ENCODE measurements around the gene ECHDC1.

The ECHDC1 gene

GRCh38 chr6:127303917-127304316 lies 39.5 kb downstream of the ECHDC1 start:
- Histone ChIP-seq H3K79me2 (ENCODE audit: insufficient read depth, low read length) (no peaks in the 10 kb centered on the region), H3K27me3 (ENCODE audit: insufficient read depth, low read length) (no peaks in the 10 kb centered on the region), H3K9me3 (ENCODE audit: low read length) (peaks cover 6% of the 10 kb centered on the region; the same call in 1 of the 2 replicates), H3K36me3 (ENCODE audit: insufficient read depth, low read length) (peaks cover 24% of the 10 kb centered on the region), H4K20me1 (ENCODE audit: insufficient read depth, low read length) (no peaks in the 10 kb centered on the region), H3K4me1 (ENCODE audit: insufficient read depth, low read length, severe bottlenecking) (no peaks in the 10 kb centered on the region), H2AFZ (ENCODE audit: low read length) (no peak overlapping the region), H3K9me2 (ENCODE audit: low read depth, low read length) (no peaks in the 10 kb centered on the region), H3K9ac (ENCODE audit: low read length) (no peak overlapping the region), H3K4me2 (ENCODE audit: low read length) (no peak overlapping the region), H3K4me3 (ENCODE audit: low read depth, low read length, poor library complexity, severe bottlenecking) (no peak overlapping the region), H3F3A (ENCODE audit: insufficient read depth, low read length) (no peaks in the 10 kb centered on the region), H3K27ac (ENCODE audit: low read depth, low read length, poor library complexity, severe bottlenecking) (no peak overlapping the region)
- TF ChIP-seq EZH2 (IDR thresholded peaks at IDR 0.05; ENCODE audit: borderline replicate concordance, low read length) (no peak), CTCF (IDR thresholded peaks at IDR 0.05; ENCODE audit: low read length) (no peak)

- no peak overlapping the region for H3K4me3 ChIP-seq (ENCODE audit: low read depth, low read length, poor library complexity, severe bottlenecking)
- no peaks in the 10 kb centered on the region for H3F3A ChIP-seq (ENCODE audit: insufficient read depth, low read length)
- peaks cover 23% of the 10 kb centered on the region for H3K36me3 ChIP-seq (ENCODE audit: insufficient read depth, low read length)
- no peaks in the 10 kb centered on the region for H4K20me1 ChIP-seq (ENCODE audit: insufficient read depth, low read length)
- no peaks in the 10 kb centered on the region for H3K4me1 ChIP-seq (ENCODE audit: insufficient read depth, low read length, severe bottlenecking)
- no peaks in the 10 kb centered on the region for H3K9me3 ChIP-seq (ENCODE audit: low read length)
- no peaks in the 10 kb centered on the region for H3K79me2 ChIP-seq (ENCODE audit: insufficient read depth, low read length)
- H3K27ac ChIP-seq (ENCODE audit: low read depth, low read length, poor library complexity, severe bottlenecking): no peak overlapping the region
- H2AFZ ChIP-seq (ENCODE audit: low read length): no peak overlapping the region
- H3K27me3 ChIP-seq (ENCODE audit: insufficient read depth, low read length): no peaks in the 10 kb centered on the region
- no peak overlapping the region for H3K4me2 ChIP-seq (ENCODE audit: low read length)
- no peak for TF ChIP-seq EZH2 (IDR thresholded peaks at IDR 0.05; ENCODE audit: borderline replicate concordance, low read length)
- peak; percentile 71 for TF ChIP-seq CTCF (IDR thresholded peaks at IDR 0.05; ENCODE audit: low read length)
- no peak overlapping the region for H3K9ac ChIP-seq (ENCODE audit: low read length)
- H3K9me2 ChIP-seq (ENCODE audit: low read depth, low read length): no peaks in the 10 kb centered on the region
Observed at GRCh38 chr6:127302728-127303660, 40.4 kb downstream of the ECHDC1 start.

- no peak for TF ChIP-seq EZH2 (IDR thresholded peaks at IDR 0.05; ENCODE audit: borderline replicate concordance, low read length)
- no peak for TF ChIP-seq CTCF (IDR thresholded peaks at IDR 0.05; ENCODE audit: low read length)
- Histone ChIP-seq H3K4me1 (ENCODE audit: insufficient read depth, low read length, severe bottlenecking) (no peaks in the 10 kb centered on the region), H3K9me2 (ENCODE audit: low read depth, low read length) (no peaks in the 10 kb centered on the region), H2AFZ (ENCODE audit: low read length) (no peak overlapping the region), H3K9ac (ENCODE audit: low read length) (no peak overlapping the region), H4K20me1 (ENCODE audit: insufficient read depth, low read length) (no peaks in the 10 kb centered on the region), H3K4me3 (ENCODE audit: low read depth, low read length, poor library complexity, severe bottlenecking) (no peak overlapping the region), H3K27me3 (ENCODE audit: insufficient read depth, low read length) (no peaks in the 10 kb centered on the region), H3K9me3 (ENCODE audit: low read length) (peaks cover 2% of the 10 kb centered on the region; the same call in 1 of the 2 replicates), H3K36me3 (ENCODE audit: insufficient read depth, low read length) (peaks cover 29% of the 10 kb centered on the region), H3K27ac (ENCODE audit: low read depth, low read length, poor library complexity, severe bottlenecking) (no peak overlapping the region), H3K4me2 (ENCODE audit: low read length) (no peak overlapping the region), H3F3A (ENCODE audit: insufficient read depth, low read length) (no peaks in the 10 kb centered on the region), H3K79me2 (ENCODE audit: insufficient read depth, low read length) (no peaks in the 10 kb centered on the region)
Observed at GRCh38 chr6:127301199-127301700, 42.2 kb downstream of the ECHDC1 start.

Measured in OCI-LY1 (cell line).